ENCODE data around the gene WDR72. TPM values are rescaled to one million over a fixed set of nuclear protein-coding genes. Genes with fewer than 3 reads are reported as not detected.

WDR72 gene
- total RNA-seq, 1 donor from 2014 or later, result under 0.01 TPM

GRCh38 chr15:53469422-53469821 lies 290.0 kb downstream of the WDR72 start:
- no peak for TF ChIP-seq CTCF (IDR thresholded peaks at IDR 0.05; ENCODE audit: insufficient read depth, low read length, severe bottlenecking)
- H3K36me3 ChIP-seq (ENCODE audit: control insufficient read depth, insufficient read depth, low read length), result no peaks in the 10 kb centered on the region
- DNase-seq (ENCODE audit: low read depth) (no peak), FAIRE-seq (no peak)
- no peaks in the 10 kb centered on the region for H3K27me3 ChIP-seq (ENCODE audit: control insufficient read depth, insufficient read depth, low read length)
- H3K4me3 ChIP-seq (ENCODE audit: low read depth, low read length), result no peak overlapping the region

Other genes starting within 250 kb of the WDR72 start
- 0.26 and 0.64 TPM in 2 replicates for gene UNC13C, start 218.8 kb upstream of the WDR72 start, total RNA-seq